Stimulated activated CD8-positive, alpha-beta memory T cell treated with anti-CD3 and anti-CD28 coated beads, Interleukin-4, amount 100 ng/mL, for 48 hours (primary cell): ENCODE results near the gene CNN1.
"Not testable (repeated sequence)": the region's sequence is repeated elsewhere in the genome, so short reads cannot be mapped to it uniquely, and the experiment has no call there.

Experiments used
- DNase-seq: peaks from one replicate; pipeline ENCODE4 v3.0.0-alpha.2; 2020

The CNN1 gene

GRCh38 chr19:11534948-11535347, 3.7 kb upstream of the CNN1 start:
- no peak for DNase-seq

GRCh38 chr19:11535792-11536595, 2.7 kb upstream of the CNN1 start:
- DNase-seq = peak; percentile 93

- no peak for DNase-seq
Observed at GRCh38 chr19:11539495-11540365, 1.1 kb downstream of the CNN1 start.

- no peak for DNase-seq
Observed at GRCh38 chr19:11540645-11541044, 2.0 kb downstream of the CNN1 start.

GRCh38 chr19:11541238-11541637, 2.6 kb downstream of the CNN1 start:
- no peak for DNase-seq

GRCh38 chr19:11547929-11548700, 9.5 kb downstream of the CNN1 start:
- no peak for DNase-seq

GRCh38 chr19:11549386-11549953, 10.8 kb downstream of the CNN1 start:
- no peak for DNase-seq

GRCh38 chr19:11550265-11550664, 11.6 kb downstream of the CNN1 start:
- DNase-seq = no peak

GRCh38 chr19:11551603-11552235, 13.1 kb downstream of the CNN1 start:
- peak; percentile 48 for DNase-seq

GRCh38 chr19:11552666-11553372, 14.2 kb downstream of the CNN1 start:
- DNase-seq = no peak

GRCh38 chr19:11554160-11554559, 15.5 kb downstream of the CNN1 start:
- DNase-seq = no peak

GRCh38 chr19:11555246-11555645, 16.6 kb downstream of the CNN1 start:
- no peak for DNase-seq

- no peak for DNase-seq
Observed at GRCh38 chr19:11556634-11557420, 18.2 kb downstream of the CNN1 start.

GRCh38 chr19:11558881-11559828, 20.5 kb downstream of the CNN1 start, which contains the start of gene ELOF1:
TSS of gene ELOF1 (minus strand) at chr19:11559230. CDS start at chr19:11554347, 4,883 bp downstream.
- DNase-seq = peak; percentile 97

GRCh38 chr19:11560404-11561051, 21.9 kb downstream of the CNN1 start:
- peak; percentile 74 for DNase-seq

GRCh38 chr19:11563532-11563931, 24.9 kb downstream of the CNN1 start:
- no peak for DNase-seq

- not testable (repeated sequence) for DNase-seq
Observed at GRCh38 chr19:11564082-11564807, 25.6 kb downstream of the CNN1 start.

GRCh38 chr19:11565649-11565980, 27.0 kb downstream of the CNN1 start:
- not testable (repeated sequence) for DNase-seq
